GM18517 (cell line): ENCODE data around the gene MFSD8.
A peak's percentile ranks its signal among the peaks of the same experiment; 100 is the strongest.
"Not testable (repeated sequence)": the region's sequence is repeated elsewhere in the genome, so short reads cannot be mapped to it uniquely, and the experiment has no call there.

ENCODE experiments used
- ATAC-seq: cut with Tn5 transposase; IDR thresholded peaks from one replicate; pipeline ENCODE4 v1.9.1; 2021; ENCODE audit warnings: mild to moderate bottlenecking, moderate library complexity; ENCODE audit not compliant: unreplicated experiment

Gene MFSD8, protein sequence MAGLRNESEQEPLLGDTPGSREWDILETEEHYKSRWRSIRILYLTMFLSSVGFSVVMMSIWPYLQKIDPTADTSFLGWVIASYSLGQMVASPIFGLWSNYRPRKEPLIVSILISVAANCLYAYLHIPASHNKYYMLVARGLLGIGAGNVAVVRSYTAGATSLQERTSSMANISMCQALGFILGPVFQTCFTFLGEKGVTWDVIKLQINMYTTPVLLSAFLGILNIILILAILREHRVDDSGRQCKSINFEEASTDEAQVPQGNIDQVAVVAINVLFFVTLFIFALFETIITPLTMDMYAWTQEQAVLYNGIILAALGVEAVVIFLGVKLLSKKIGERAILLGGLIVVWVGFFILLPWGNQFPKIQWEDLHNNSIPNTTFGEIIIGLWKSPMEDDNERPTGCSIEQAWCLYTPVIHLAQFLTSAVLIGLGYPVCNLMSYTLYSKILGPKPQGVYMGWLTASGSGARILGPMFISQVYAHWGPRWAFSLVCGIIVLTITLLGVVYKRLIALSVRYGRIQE

GRCh38 chr4:127965062-127965802 lies at the start of gene MFSD8, which contains the start of gene ABHD18:
Gene MFSD8, minus strand, starts transcription at chr4:127965173. Its CDS starts 40 bp downstream, at chr4:127965133.
Gene ABHD18, plus strand, starts transcription at chr4:127965406. Its CDS starts 17,550 bp downstream, at chr4:127982956.
- peak; percentile 94 for ATAC-seq

GRCh38 chr4:128009428-128009827 lies 44.5 kb upstream of the MFSD8 start:
- ATAC-seq, result no peak

- ATAC-seq, result no peak
Measured at GRCh38 chr4:128006592-128006991, 41.6 kb upstream of the MFSD8 start.

GRCh38 chr4:127997534-127998388 lies 32.8 kb upstream of the MFSD8 start:
- ATAC-seq, result peak; percentile 99

DNA sequence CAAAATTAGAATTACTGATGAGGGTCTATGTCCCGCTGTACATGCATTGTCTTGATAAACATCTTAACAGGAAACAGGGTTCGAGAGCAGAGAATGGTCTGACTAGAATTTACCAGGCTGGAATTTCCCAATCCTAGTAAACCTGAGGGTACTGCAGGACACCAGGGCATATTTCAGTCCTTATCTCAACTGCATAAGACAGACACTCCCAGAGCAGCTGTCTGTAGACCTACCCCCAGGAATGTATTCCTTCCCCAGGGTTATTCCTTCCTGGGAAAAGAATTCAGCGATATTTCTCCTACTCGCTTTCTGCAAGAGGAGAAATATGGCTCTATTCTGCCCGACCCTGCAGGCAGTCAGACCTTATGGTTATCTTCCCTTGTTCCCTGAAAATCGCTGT lies 31.5 kb upstream of the MFSD8 start:
- not testable (repeated sequence) for ATAC-seq

DNA sequence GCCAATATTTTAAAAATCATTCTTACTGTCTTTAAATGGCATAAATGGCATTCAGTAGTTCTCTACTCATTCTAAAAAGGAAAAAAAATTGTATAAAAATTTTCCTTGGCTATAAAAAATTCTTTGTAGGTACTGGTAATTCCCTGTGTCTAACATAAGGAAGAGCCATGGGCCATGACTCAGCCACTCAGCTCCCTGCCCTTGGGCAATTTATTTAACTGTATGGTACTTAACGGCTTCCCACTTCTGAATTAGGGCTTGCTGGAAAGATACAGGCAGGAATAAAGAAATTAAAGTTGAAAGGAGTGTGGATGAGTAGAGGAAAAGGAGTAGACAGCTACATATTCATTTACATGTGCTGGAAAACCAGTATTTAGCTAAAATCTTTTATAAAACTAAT lies 30.8 kb upstream of the MFSD8 start:
- ATAC-seq, result no peak

GRCh38 chr4:127993151-127993550 lies 28.2 kb upstream of the MFSD8 start:
- no peak for ATAC-seq

DNA sequence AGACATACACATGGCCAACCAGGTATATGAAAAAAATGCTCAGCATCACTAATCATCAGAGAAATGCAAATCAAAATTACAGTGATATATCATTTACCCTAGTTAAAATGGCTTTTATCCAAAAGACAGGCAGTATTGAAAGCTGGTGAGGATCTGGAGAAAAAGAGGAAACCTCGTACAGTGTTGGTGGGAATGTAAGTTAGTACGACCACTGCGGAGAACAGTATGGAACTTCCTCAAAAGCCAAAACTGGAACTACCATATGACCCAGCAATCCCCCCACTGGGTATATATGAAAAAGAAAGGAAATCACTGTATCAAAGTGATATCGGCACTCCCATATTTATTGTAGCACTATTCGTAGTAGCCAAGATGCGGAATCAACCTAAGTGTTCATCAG lies 23.7 kb upstream of the MFSD8 start:
- no peak for ATAC-seq

- no peak for ATAC-seq
Measured at GRCh38 chr4:127985989-127986388, 21.0 kb upstream of the MFSD8 start.

- no peak for ATAC-seq
Measured at GRCh38 chr4:127982445-127982844, 17.5 kb upstream of the MFSD8 start.

GRCh38 chr4:127978930-127979329 lies 14.0 kb upstream of the MFSD8 start:
- ATAC-seq, result no peak

- ATAC-seq, result no peak
Measured at GRCh38 chr4:127975121-127975770, 10.3 kb upstream of the MFSD8 start.

GRCh38 chr4:127970925-127971324 lies 6.0 kb upstream of the MFSD8 start:
- not testable (repeated sequence) for ATAC-seq

- ATAC-seq, result no peak
Measured at GRCh38 chr4:127968586-127968985, 3.6 kb upstream of the MFSD8 start.

DNA sequence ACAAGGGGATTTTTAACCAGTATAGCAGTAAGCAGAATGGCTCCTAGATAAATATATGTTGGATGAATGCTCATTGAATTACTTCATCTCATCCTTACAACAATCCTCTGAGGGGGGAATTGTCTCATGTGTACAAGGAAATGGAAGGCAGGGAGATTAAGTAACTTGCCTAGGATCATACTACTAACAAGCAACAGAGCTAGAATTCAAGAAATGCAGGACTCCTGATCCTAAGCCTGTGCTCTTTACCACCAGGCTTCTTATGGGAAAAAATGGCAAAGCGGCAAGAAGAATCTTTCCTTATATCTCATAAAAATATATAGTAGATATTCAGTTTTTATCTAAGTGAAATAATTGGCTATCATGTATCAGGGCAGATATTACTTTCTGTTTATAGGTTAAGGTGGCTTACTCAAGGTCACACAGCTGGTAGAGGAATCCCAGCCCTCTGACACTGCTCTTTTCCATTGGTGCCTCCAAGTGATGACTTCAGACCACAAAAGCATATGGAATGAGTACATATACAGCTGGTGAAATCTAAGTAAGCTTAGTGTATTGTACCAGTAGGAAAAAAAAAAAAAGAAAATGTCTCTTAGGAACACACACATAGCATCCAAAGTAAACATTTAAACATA lies 2.3 kb upstream of the MFSD8 start:
- no peak for ATAC-seq

DNA sequence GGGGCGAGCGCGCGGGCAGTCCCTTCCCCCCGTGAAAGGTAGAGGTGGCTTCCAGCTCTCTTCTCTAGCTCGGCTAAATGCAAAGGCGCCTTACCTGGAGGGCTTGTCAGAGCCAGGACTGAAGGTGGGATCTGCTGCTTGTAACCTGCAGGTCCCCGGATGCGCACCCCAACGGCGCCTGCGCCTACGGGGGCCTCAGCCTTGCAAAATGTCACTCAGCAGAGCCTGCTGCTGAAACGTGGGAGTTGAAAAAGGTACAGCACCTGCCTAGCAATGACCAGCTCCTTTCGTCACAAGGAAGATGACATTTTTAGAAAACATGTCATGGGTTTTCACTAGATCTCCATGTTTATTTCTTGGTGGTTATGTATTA lies 816 bp upstream of the MFSD8 start:
- peak; percentile 41 for ATAC-seq

DNA sequence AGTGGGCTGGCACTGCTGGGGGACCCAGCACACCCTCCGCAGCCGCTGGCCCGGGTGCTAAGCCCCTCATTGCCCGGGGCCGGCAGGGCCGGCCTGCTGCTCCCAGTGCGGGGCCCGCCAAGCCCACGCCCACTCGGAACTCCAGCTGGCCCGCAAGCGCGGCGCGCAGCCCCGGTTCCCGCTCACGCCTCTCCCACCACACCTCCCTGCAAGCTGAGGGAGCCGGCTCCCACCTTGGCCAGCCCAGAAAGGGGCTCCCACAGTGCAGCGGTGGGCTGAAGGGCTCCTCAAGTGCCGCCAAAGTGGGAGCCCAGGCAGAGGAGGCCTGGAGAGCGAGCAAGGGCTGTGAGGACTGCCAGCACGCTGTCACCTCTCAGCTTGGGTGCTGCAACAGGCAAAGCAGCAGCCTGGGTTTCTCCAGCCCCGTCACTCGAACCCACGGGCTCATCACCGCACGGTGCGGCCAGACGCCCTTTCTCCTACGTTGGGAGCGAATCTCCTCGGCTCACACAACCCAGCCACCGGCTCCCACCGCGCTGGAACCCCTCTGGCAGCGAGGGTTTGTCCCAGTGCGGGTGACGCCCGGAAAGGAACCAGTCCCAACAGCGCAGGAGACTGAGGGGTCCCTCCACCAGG lies 429 bp downstream of the MFSD8 start:
- ATAC-seq, result peak; percentile 32

DNA sequence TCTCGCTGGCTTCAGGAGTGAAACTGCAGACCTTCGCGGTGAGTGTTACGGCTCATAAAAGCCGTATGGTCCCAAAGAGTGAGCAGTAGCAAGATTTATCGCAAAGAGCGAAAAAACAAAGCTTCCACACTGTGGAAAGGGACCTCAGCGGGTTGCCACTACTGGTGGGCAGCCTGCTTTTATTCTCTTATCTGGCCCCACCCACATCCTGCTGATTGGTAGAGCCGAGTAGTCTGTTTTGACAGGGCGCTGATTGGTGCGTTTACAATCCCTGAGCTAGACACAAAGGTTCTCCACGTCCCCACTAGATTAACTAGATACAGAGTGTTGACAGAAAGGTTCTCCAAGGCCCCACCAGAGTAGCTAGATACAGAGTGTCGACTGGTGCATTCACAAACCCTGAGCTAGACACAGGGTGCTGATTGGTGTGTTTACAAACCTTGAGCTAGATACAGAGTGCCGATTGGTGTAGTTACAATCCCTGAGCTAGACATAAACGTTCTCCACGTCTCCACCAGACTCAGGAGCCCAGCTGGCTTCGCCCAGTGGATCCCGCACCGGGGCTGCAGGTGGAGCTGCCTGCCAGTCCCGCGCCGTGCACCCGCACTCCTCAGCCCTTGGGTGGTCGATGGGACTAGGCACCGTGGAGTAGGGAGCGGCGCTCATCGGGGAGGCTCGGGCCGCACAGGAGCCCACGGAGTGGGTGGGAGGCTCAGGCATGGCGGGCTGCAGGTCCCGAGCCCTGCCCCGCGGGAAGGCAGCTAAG lies 1.2 kb downstream of the MFSD8 start:
- not testable (repeated sequence) for ATAC-seq

DNA sequence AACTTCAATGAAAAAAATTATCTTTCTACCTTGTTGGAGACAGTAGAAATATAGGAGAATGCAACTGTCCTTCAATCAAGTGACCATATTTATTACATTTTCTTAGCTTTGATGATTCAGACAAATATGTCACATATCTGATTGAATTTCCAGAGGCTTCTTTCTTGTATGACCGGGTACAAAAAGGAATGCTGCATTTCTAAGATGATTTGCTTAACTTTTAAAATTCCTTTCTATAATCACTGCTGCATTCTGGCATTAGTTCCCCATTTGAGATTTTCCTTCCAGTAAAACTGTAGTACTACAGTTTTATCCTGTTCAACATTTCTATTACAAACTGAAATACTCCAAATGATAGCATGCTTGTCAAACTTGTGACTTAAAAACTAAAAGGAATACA lies 5.2 kb downstream of the MFSD8 start:
- ATAC-seq, result no peak
